ENCODE data around the gene AP3B1.

AP3B1 gene

GRCh38 chr5:78289911-78290310 lies 4.6 kb downstream of the AP3B1 start:
- no peak for DNase-seq (ENCODE audit: low read depth in 1 of 2, low spot score in 1 of 2)

- DNase-seq (ENCODE audit: low read depth in 1 of 2, low spot score in 1 of 2), result no peak
These were observed 6.3 kb downstream of the AP3B1 start for GRCh38 chr5:78288246-78288645.

GRCh38 chr5:78287833-78288232 lies 6.7 kb downstream of the AP3B1 start:
- no peak for DNase-seq (ENCODE audit: low read depth in 1 of 2, low spot score in 1 of 2)

- DNase-seq (ENCODE audit: low read depth in 1 of 2, low spot score in 1 of 2), result no peak
These were observed 7.3 kb downstream of the AP3B1 start for GRCh38 chr5:78287169-78287568.

GRCh38 chr5:78286290-78286689 lies 8.2 kb downstream of the AP3B1 start:
- no peak for DNase-seq (ENCODE audit: low read depth in 1 of 2, low spot score in 1 of 2)

- no peak for DNase-seq (ENCODE audit: low read depth in 1 of 2, low spot score in 1 of 2)
These were observed 10.7 kb downstream of the AP3B1 start for GRCh38 chr5:78283802-78284201.

- DNase-seq (ENCODE audit: low read depth in 1 of 2, low spot score in 1 of 2), result no peak
These were observed 11.4 kb downstream of the AP3B1 start for GRCh38 chr5:78283105-78283504.

- no peak for DNase-seq (ENCODE audit: low read depth in 1 of 2, low spot score in 1 of 2)
These were observed 14.2 kb downstream of the AP3B1 start for GRCh38 chr5:78280261-78280660.

- DNase-seq (ENCODE audit: low read depth in 1 of 2, low spot score in 1 of 2), result no peak
These were observed 15.3 kb downstream of the AP3B1 start for GRCh38 chr5:78279194-78279593.

GRCh38 chr5:78277715-78278114 lies 16.8 kb downstream of the AP3B1 start:
- DNase-seq (ENCODE audit: low read depth in 1 of 2, low spot score in 1 of 2), result no peak

GRCh38 chr5:78275998-78276543 lies 18.4 kb downstream of the AP3B1 start:
- DNase-seq (ENCODE audit: low read depth in 1 of 2, low spot score in 1 of 2), result no peak

- DNase-seq (ENCODE audit: low read depth in 1 of 2, low spot score in 1 of 2), result no peak
These were observed 19.8 kb downstream of the AP3B1 start for GRCh38 chr5:78274540-78275197.

GRCh38 chr5:78273436-78273835 lies 21.1 kb downstream of the AP3B1 start:
- DNase-seq (ENCODE audit: low read depth in 1 of 2, low spot score in 1 of 2), result no peak

- DNase-seq (ENCODE audit: low read depth in 1 of 2, low spot score in 1 of 2), result no peak
These were observed 22.7 kb downstream of the AP3B1 start for GRCh38 chr5:78271766-78272165.

- DNase-seq (ENCODE audit: low read depth in 1 of 2, low spot score in 1 of 2), result no peak
These were observed 25.3 kb downstream of the AP3B1 start for GRCh38 chr5:78269088-78269703.

GRCh38 chr5:78268356-78268755 lies 26.1 kb downstream of the AP3B1 start:
- DNase-seq (ENCODE audit: low read depth in 1 of 2, low spot score in 1 of 2), result no peak

- DNase-seq (ENCODE audit: low read depth in 1 of 2, low spot score in 1 of 2), result no peak
These were observed 29.3 kb downstream of the AP3B1 start for GRCh38 chr5:78265163-78265562.

- DNase-seq (ENCODE audit: low read depth in 1 of 2, low spot score in 1 of 2), result no peak
These were observed 29.9 kb downstream of the AP3B1 start for GRCh38 chr5:78264600-78264999.

GRCh38 chr5:78260771-78261170 lies 33.7 kb downstream of the AP3B1 start:
- DNase-seq (ENCODE audit: low read depth in 1 of 2, low spot score in 1 of 2), result no peak

GRCh38 chr5:78253201-78253600 lies 41.3 kb downstream of the AP3B1 start:
- DNase-seq (ENCODE audit: low read depth in 1 of 2, low spot score in 1 of 2), result no peak

- DNase-seq (ENCODE audit: low read depth in 1 of 2, low spot score in 1 of 2), result no peak
These were observed 41.8 kb downstream of the AP3B1 start for GRCh38 chr5:78252715-78253114.

- DNase-seq (ENCODE audit: low read depth in 1 of 2, low spot score in 1 of 2), result no peak
These were observed 42.7 kb downstream of the AP3B1 start for GRCh38 chr5:78251663-78252284.
